ENCODE measurements around the gene ATG7.

DNA sequence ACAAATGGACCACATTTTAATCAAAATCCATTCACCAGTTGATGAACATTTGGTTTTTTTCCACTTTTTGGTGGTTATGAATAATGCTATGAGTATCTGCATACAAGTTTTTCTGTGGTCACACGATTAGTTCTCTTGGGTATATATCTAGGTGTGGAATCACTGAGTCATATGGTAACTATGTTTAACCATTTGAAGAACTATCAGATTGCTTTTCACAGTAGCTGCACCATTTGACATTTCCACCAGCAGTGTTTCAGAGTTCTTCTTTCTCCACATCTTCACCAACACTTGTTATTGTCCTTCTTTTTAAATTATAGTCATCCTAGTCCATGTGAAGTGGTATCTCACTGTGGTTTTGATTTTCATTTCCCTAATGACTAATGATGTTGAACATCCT lies 33.3 kb upstream of the ATG7 start:
- TF ChIP-seq, protein P1, sequence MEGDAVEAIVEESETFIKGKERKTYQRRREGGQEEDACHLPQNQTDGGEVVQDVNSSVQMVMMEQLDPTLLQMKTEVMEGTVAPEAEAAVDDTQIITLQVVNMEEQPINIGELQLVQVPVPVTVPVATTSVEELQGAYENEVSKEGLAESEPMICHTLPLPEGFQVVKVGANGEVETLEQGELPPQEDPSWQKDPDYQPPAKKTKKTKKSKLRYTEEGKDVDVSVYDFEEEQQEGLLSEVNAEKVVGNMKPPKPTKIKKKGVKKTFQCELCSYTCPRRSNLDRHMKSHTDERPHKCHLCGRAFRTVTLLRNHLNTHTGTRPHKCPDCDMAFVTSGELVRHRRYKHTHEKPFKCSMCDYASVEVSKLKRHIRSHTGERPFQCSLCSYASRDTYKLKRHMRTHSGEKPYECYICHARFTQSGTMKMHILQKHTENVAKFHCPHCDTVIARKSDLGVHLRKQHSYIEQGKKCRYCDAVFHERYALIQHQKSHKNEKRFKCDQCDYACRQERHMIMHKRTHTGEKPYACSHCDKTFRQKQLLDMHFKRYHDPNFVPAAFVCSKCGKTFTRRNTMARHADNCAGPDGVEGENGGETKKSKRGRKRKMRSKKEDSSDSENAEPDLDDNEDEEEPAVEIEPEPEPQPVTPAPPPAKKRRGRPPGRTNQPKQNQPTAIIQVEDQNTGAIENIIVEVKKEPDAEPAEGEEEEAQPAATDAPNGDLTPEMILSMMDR (IDR thresholded peaks at IDR 0.05; ENCODE audit: insufficient read depth, low read length, poor library complexity, severe bottlenecking) = no peak
- TF ChIP-seq EZH2phosphoT487 (conservative IDR thresholded peaks at IDR 0.05; ENCODE audit: low read length) = no peak

All from SU-DHL-6 (cell line).